Neural cell (in vitro differentiated cells): ENCODE measurements around the gene SLC2A8. TPM values are rescaled to one million over a fixed set of nuclear protein-coding genes. Genes with fewer than 3 reads are reported as not detected.

ENCODE experiments used
- H2AFZ ChIP-seq: fragments of 200-600, 300-800 bp; sonication (generic), shearing (Covaris generic); 2 replicates; pipeline ENCODE4 v1.6.0; 2014; ENCODE audit warnings: low read depth, mild to moderate bottlenecking, antibody characterized with exemption, low read length, moderate library complexity
- H3F3A ChIP-seq: fragments of 200-600 bp; shearing (Covaris generic); 2 replicates; pipeline ENCODE4 v1.6.1; 2016; ENCODE audit warnings: mild to moderate bottlenecking, moderate library complexity, mixed read lengths, antibody characterized with exemption, low read length; ENCODE audit not compliant: insufficient read depth, poor library complexity, severe bottlenecking
- H3K27ac ChIP-seq: fragments of 200-600, 300-800 bp; sonication (generic), shearing (Covaris generic); 2 replicates; pipeline ENCODE4 v1.5.1; 2014; ENCODE audit warnings: mild to moderate bottlenecking, low read length, moderate library complexity
- H3K27me3 ChIP-seq: fragments of 300-800, 200-600 bp; sonication (generic), shearing (Covaris generic); 2 replicates; pipeline ENCODE4 v1.6.0; 2014; ENCODE audit warnings: mild to moderate bottlenecking, low read depth, low read length, moderate library complexity; ENCODE audit not compliant: insufficient read depth
- H3K36me3 ChIP-seq: fragments of 300-800, 200-600 bp; sonication (generic), shearing (Covaris generic); 2 replicates; pipeline ENCODE4 v1.5.1; 2014; ENCODE audit warnings: mild to moderate bottlenecking, antibody characterized with exemption, low read length, moderate library complexity; ENCODE audit not compliant: insufficient read depth
- H3K4me2 ChIP-seq: fragments of 300-800, 200-600 bp; sonication (generic), shearing (Covaris generic); 2 replicates; pipeline ENCODE4 v1.6.0; 2014; ENCODE audit warnings: mild to moderate bottlenecking, low read length
- H3K4me3 ChIP-seq: fragments of 300-800, 200-600 bp; sonication (generic), shearing (Covaris generic); 2 replicates; pipeline ENCODE4 v1.5.1; 2014; ENCODE audit warnings: mild to moderate bottlenecking, low read length, moderate library complexity
- H3K79me2 ChIP-seq: fragments of 200-600 bp; shearing (Covaris generic); replicated peaks from 2 replicates; pipeline ENCODE4 v1.6.0; 2014; ENCODE audit warnings: mild to moderate bottlenecking, low read length, moderate library complexity; ENCODE audit not compliant: insufficient read depth
- H3K9ac ChIP-seq: fragments of 300-800, 200-600 bp; sonication (generic), shearing (Covaris generic); 2 replicates; pipeline ENCODE4 v1.6.1; 2016; ENCODE audit warnings: mild to moderate bottlenecking, low read length, mixed read lengths
- H3K9me2 ChIP-seq: fragments of 200-600 bp; shearing (Covaris generic); 2 replicates; pipeline ENCODE4 v1.6.1; 2016; ENCODE audit warnings: mild to moderate bottlenecking, low read length, mixed read lengths; ENCODE audit not compliant: insufficient read depth
- H3K9me3 ChIP-seq: fragments of 200-600, 300-800 bp; sonication (generic), shearing (Covaris generic); 2 replicates; pipeline ENCODE4 v1.6.1; 2016; ENCODE audit warnings: mild to moderate bottlenecking, mixed run types, low read length, moderate library complexity, mixed read lengths
- H4K20me1 ChIP-seq: fragments of 200-600 bp; shearing (Covaris generic); 2 replicates; pipeline ENCODE4 v1.6.1; 2016; ENCODE audit warnings: mild to moderate bottlenecking, mixed run types; ENCODE audit not compliant: insufficient read depth
- EP300 ChIP-seq: fragments of 450-650 bp; conservative IDR thresholded peaks from 2 replicates; pipeline ENCODE4 v1.6.1; 2014; ENCODE audit warnings: antibody characterized with exemption, mild to moderate bottlenecking, moderate library complexity; ENCODE audit not compliant: poor library complexity, severe bottlenecking
- EZH2 ChIP-seq: fragments of 200-600, 300-800 bp; shearing (Covaris generic), sonication (generic); IDR thresholded peaks from 2 replicates; pipeline ENCODE4 v1.6.1; 2014; ENCODE audit warnings: antibody characterized with exemption, low read length, borderline replicate concordance, mild to moderate bottlenecking; ENCODE audit not compliant: insufficient read depth, poor library complexity, severe bottlenecking
- MXI1 ChIP-seq: fragments of 450-650 bp; conservative IDR thresholded peaks from 2 replicates; pipeline ENCODE4 v1.6.1; 2014; ENCODE audit warnings: antibody characterized with exemption, mild to moderate bottlenecking; ENCODE audit not compliant: poor library complexity, severe bottlenecking
- POLR2AphosphoS5 ChIP-seq: IDR thresholded peaks from 2 replicates; pipeline ENCODE4 v1.6.1; 2012
- RAD21 ChIP-seq: fragments of 450-650 bp; conservative IDR thresholded peaks from 2 replicates; pipeline ENCODE4 v1.6.1; 2014; ENCODE audit warnings: antibody characterized with exemption, mild to moderate bottlenecking, moderate library complexity
- SMC3 ChIP-seq: fragments of 450-650 bp; conservative IDR thresholded peaks from 2 replicates; pipeline ENCODE4 v1.6.1; 2014; ENCODE audit warnings: antibody characterized with exemption, mild to moderate bottlenecking, moderate library complexity; ENCODE audit not compliant: poor library complexity
- TAF1 ChIP-seq: IDR thresholded peaks from 2 replicates; pipeline ENCODE4 v1.6.1; 2012; ENCODE audit warnings: low read depth
- polyA plus RNA-seq: library from polyadenylated mRNA; depleted of rRNA; stranded (reverse); fragments of >200 nt; gene quantifications from 2 replicates; pipeline ENCODE4 v1.2.3, GENCODE V29; 2014
- TF ChIP-seq, protein P1 (sequence below): IDR thresholded peaks from 2 replicates; pipeline ENCODE4 v1.6.1; 2012; ENCODE audit warnings: borderline replicate concordance
- TF ChIP-seq, protein P2 (sequence below): fragments of 450-650 bp; IDR thresholded peaks from 2 replicates; pipeline ENCODE4 v1.5.1; 2014; ENCODE audit warnings: antibody characterized with exemption, mild to moderate bottlenecking, moderate library complexity; ENCODE audit not compliant: poor library complexity, severe bottlenecking

SLC2A8 gene
- polyA plus RNA-seq, 1 donor from 2014 or later: 10.2 TPM

DNA sequence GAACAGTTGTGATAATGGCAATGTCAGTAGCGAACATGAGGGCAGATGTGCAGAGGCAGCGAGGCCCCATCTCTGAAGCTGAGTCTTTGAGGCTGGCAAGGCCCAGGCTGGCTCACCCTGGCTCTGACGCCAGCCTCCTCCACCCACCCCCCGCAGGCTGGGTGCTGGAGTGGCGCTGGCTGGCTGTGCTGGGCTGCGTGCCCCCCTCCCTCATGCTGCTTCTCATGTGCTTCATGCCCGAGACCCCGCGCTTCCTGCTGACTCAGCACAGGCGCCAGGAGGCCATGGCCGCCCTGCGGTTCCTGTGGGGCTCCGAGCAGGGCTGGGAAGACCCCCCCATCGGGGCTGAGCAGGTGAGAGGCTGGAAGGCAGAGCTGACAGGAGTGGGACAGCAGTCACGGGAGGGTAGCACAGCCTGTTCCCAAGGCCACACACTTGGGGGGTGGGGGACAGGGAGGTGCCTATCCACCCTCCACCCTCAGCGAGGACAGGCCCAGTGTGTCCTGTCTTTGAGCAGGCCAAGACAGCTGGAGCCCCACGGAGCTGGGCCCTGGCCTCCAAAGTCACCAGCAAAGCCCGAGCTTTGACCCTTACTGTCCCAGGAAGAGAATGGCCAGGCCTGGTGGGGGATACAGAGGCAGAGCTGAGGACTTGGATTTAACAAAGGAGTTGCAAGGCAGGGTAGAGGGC, 5.6 kb downstream of the SLC2A8 start:
- Histone ChIP-seq H2AFZ (no peak overlapping the region), H3K27me3 (no peaks in the 10 kb centered on the region), H3K4me2 (no peak overlapping the region), H3K9me3 (no peaks in the 10 kb centered on the region), H4K20me1 (no peaks in the 10 kb centered on the region), H3F3A (no peaks in the 10 kb centered on the region), H3K4me3 (no peak overlapping the region), H3K36me3 (no peaks in the 10 kb centered on the region), H3K9me2 (no peaks in the 10 kb centered on the region), H3K9ac (no peak overlapping the region), H3K79me2 (no peaks in the 10 kb centered on the region), H3K27ac (no peak overlapping the region)
- TF ChIP-seq MXI1: no peak
- TF ChIP-seq SMC3: no peak
- no peak for TF ChIP-seq POLR2AphosphoS5
- TF ChIP-seq EZH2: no peak
- no peak for TF ChIP-seq TAF1
- TF ChIP-seq EP300: no peak
- no peak for TF ChIP-seq RAD21
- TF ChIP-seq, protein P1, sequence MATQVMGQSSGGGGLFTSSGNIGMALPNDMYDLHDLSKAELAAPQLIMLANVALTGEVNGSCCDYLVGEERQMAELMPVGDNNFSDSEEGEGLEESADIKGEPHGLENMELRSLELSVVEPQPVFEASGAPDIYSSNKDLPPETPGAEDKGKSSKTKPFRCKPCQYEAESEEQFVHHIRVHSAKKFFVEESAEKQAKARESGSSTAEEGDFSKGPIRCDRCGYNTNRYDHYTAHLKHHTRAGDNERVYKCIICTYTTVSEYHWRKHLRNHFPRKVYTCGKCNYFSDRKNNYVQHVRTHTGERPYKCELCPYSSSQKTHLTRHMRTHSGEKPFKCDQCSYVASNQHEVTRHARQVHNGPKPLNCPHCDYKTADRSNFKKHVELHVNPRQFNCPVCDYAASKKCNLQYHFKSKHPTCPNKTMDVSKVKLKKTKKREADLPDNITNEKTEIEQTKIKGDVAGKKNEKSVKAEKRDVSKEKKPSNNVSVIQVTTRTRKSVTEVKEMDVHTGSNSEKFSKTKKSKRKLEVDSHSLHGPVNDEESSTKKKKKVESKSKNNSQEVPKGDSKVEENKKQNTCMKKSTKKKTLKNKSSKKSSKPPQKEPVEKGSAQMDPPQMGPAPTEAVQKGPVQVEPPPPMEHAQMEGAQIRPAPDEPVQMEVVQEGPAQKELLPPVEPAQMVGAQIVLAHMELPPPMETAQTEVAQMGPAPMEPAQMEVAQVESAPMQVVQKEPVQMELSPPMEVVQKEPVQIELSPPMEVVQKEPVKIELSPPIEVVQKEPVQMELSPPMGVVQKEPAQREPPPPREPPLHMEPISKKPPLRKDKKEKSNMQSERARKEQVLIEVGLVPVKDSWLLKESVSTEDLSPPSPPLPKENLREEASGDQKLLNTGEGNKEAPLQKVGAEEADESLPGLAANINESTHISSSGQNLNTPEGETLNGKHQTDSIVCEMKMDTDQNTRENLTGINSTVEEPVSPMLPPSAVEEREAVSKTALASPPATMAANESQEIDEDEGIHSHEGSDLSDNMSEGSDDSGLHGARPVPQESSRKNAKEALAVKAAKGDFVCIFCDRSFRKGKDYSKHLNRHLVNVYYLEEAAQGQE: no peak
- TF ChIP-seq, protein P2, sequence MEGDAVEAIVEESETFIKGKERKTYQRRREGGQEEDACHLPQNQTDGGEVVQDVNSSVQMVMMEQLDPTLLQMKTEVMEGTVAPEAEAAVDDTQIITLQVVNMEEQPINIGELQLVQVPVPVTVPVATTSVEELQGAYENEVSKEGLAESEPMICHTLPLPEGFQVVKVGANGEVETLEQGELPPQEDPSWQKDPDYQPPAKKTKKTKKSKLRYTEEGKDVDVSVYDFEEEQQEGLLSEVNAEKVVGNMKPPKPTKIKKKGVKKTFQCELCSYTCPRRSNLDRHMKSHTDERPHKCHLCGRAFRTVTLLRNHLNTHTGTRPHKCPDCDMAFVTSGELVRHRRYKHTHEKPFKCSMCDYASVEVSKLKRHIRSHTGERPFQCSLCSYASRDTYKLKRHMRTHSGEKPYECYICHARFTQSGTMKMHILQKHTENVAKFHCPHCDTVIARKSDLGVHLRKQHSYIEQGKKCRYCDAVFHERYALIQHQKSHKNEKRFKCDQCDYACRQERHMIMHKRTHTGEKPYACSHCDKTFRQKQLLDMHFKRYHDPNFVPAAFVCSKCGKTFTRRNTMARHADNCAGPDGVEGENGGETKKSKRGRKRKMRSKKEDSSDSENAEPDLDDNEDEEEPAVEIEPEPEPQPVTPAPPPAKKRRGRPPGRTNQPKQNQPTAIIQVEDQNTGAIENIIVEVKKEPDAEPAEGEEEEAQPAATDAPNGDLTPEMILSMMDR: no peak

GRCh38 chr9:127403507-127404192, 6.7 kb downstream of the SLC2A8 start:
- Histone ChIP-seq H3K79me2 (no peaks in the 10 kb centered on the region), H3K4me2 (no peak overlapping the region), H3K27ac (no peak overlapping the region), H3K9me2 (no peaks in the 10 kb centered on the region), H3K9me3 (no peaks in the 10 kb centered on the region), H3K9ac (no peak overlapping the region), H2AFZ (no peak overlapping the region), H3F3A (no peaks in the 10 kb centered on the region), H3K36me3 (no peaks in the 10 kb centered on the region), H4K20me1 (no peaks in the 10 kb centered on the region), H3K4me3 (no peak overlapping the region), H3K27me3 (no peaks in the 10 kb centered on the region)
- TF ChIP-seq RAD21 (no peak), SMC3 (no peak), POLR2AphosphoS5 (no peak), EP300 (no peak), TAF1 (no peak), EZH2 (no peak), MXI1 (no peak)
- TF ChIP-seq, protein P2: no peak
- TF ChIP-seq, protein P1: no peak
